ENCODE results near the gene ARMC3. TPM values are rescaled to one million over a fixed set of nuclear protein-coding genes. Genes with fewer than 3 reads are reported as not detected.

ARMC3 gene
- polyA plus RNA-seq, 3 donors = not detected

- intact Hi-C loops (cut with micrococcal nuclease) = no loop called here
- H3K36me3 ChIP-seq (replicated peaks in 1 of 2; ENCODE audit: control insufficient read depth in 1 of 2, insufficient read depth in 2 of 2, low read length in 2 of 2) = no peaks in the 10 kb centered on the region
- H3K4me1 Mint-ChIP-seq = no peaks in the 10 kb centered on the region
- no peaks in the 10 kb centered on the region for H3K36me3 Mint-ChIP-seq
- H3K27me3 Mint-ChIP-seq (ENCODE audit: low read depth in 3 of 3) = peaks cover under 1 to 8% (median 5%) of the 10 kb centered on the region in 3 donors
- H3K4me3 Mint-ChIP-seq = no peak overlapping the region
- no peak for TF ChIP-seq CTCF (IDR thresholded peaks at IDR 0.05)
- no peak overlapping the region for H3K4me3 ChIP-seq (replicated peaks in 1 of 3; ENCODE audit: low read depth in 2 of 3, low read length in 3 of 3)
- WGBS (ENCODE audit: insufficient coverage) = 79% methylated on average over 3 of the region's 3 CpGs
- H2AFZ ChIP-seq (ENCODE audit: insufficient read depth, low read depth, low read length, poor library complexity, severe bottlenecking) = no peak overlapping the region
- no peak overlapping the region for H3K4me2 ChIP-seq (replicated peaks; ENCODE audit: extremely low read depth, low read length, poor library complexity, severe bottlenecking)
- peaks cover 0 to 7% (median 1%) of the 10 kb centered on the region in 7 donors for H3K9me3 Mint-ChIP-seq
- no peaks in the 10 kb centered on the region for H3K9me3 ChIP-seq (replicated peaks in 1 of 2; ENCODE audit: control insufficient read depth in 1 of 2, insufficient read depth in 1 of 2, low read length in 2 of 2)
- no peak overlapping the region for H3K9ac ChIP-seq (ENCODE audit: insufficient read depth, low read length, poor library complexity, severe bottlenecking)
- no peaks in the 10 kb centered on the region for H4K20me1 ChIP-seq (ENCODE audit: insufficient read depth, low read length)
- no peak overlapping the region for H3K27ac ChIP-seq (ENCODE audit: low read depth in 1 of 2, low read length in 2 of 2)
- H3K4me1 ChIP-seq (ENCODE audit: control insufficient read depth in 1 of 2, insufficient read depth in 2 of 2, low read length in 2 of 2) = no peaks in the 10 kb centered on the region
- DNase-seq = no peak
- H3K79me2 ChIP-seq (ENCODE audit: insufficient read depth, low read length) = no peaks in the 10 kb centered on the region
- peaks cover 0 to 5% of the 10 kb centered on the region in 2 donors for H3K27me3 ChIP-seq (ENCODE audit: control insufficient read depth in 2 of 2, insufficient read depth in 2 of 2, low read length in 2 of 2)
- peak overlapping the region in 1 of 7 donors; percentile 42 for H3K27ac Mint-ChIP-seq
These were observed 103.5 kb downstream of the ARMC3 start for GRCh38 chr10:23031318-23031717.

- no peak overlapping the region for H3K9ac ChIP-seq (ENCODE audit: insufficient read depth, low read length, poor library complexity, severe bottlenecking)
- Mint-ChIP-seq H3K9me3 (peaks cover 0 to 4% (median 0%) of the 10 kb centered on the region in 7 donors), H3K36me3 (no peaks in the 10 kb centered on the region), H3K27ac (no peak overlapping the region), H3K4me1 (no peaks in the 10 kb centered on the region), H3K27me3 (ENCODE audit: low read depth in 3 of 3) (peaks cover 2 to 8% (median 5%) of the 10 kb centered on the region in 3 donors), H3K4me3 (no peak overlapping the region)
- no peaks in the 10 kb centered on the region for H3K36me3 ChIP-seq (replicated peaks in 1 of 2; ENCODE audit: control insufficient read depth in 1 of 2, insufficient read depth in 2 of 2, low read length in 2 of 2)
- no peaks in the 10 kb centered on the region for H4K20me1 ChIP-seq (ENCODE audit: insufficient read depth, low read length)
- H3K27ac ChIP-seq (ENCODE audit: low read depth in 1 of 2, low read length in 2 of 2) = no peak overlapping the region
- DNase-seq = no peak
- intact Hi-C loops (cut with micrococcal nuclease) = no loop called here
- no peaks in the 10 kb centered on the region for H3K4me1 ChIP-seq (ENCODE audit: control insufficient read depth in 1 of 2, insufficient read depth in 2 of 2, low read length in 2 of 2)
- H3K4me3 ChIP-seq (replicated peaks in 1 of 3; ENCODE audit: low read depth in 2 of 3, low read length in 3 of 3) = no peak overlapping the region
- no peak overlapping the region for H2AFZ ChIP-seq (ENCODE audit: insufficient read depth, low read depth, low read length, poor library complexity, severe bottlenecking)
- H3K4me2 ChIP-seq (replicated peaks; ENCODE audit: extremely low read depth, low read length, poor library complexity, severe bottlenecking) = no peak overlapping the region
- H3K27me3 ChIP-seq (ENCODE audit: control insufficient read depth in 2 of 2, insufficient read depth in 2 of 2, low read length in 2 of 2) = peaks cover 0 to 5% of the 10 kb centered on the region in 2 donors
- H3K79me2 ChIP-seq (ENCODE audit: insufficient read depth, low read length) = no peaks in the 10 kb centered on the region
- no peaks in the 10 kb centered on the region for H3K9me3 ChIP-seq (replicated peaks in 1 of 2; ENCODE audit: control insufficient read depth in 1 of 2, insufficient read depth in 1 of 2, low read length in 2 of 2)
- no peak for TF ChIP-seq CTCF (IDR thresholded peaks at IDR 0.05)
These were observed 106.9 kb downstream of the ARMC3 start for GRCh38 chr10:23034790-23035189.
